GM19452 (cell line): ENCODE results near the gene RNF41.

Source experiments
- ATAC-seq: cut with Tn5 transposase; IDR thresholded peaks from one replicate; pipeline ENCODE4 v1.9.1; 2021; ENCODE audit not compliant: unreplicated experiment

The RNF41 gene

GRCh38 chr12:56244494-56244893, 22.8 kb upstream of the RNF41 start:
- ATAC-seq, result no peak

- ATAC-seq, result no peak
Observed at GRCh38 chr12:56243731-56244181, 22.0 kb upstream of the RNF41 start.

- ATAC-seq, result no peak
Observed at GRCh38 chr12:56242986-56243385, 21.3 kb upstream of the RNF41 start.

- ATAC-seq, result no peak
Observed at GRCh38 chr12:56241424-56242303, 19.9 kb upstream of the RNF41 start.

- ATAC-seq, result no peak
Observed at GRCh38 chr12:56237552-56237951, 15.8 kb upstream of the RNF41 start.

- no peak for ATAC-seq
Observed at GRCh38 chr12:56236985-56237384, 15.3 kb upstream of the RNF41 start.

GRCh38 chr12:56236091-56236490, 14.4 kb upstream of the RNF41 start:
- ATAC-seq, result no peak

- no peak for ATAC-seq
Observed at GRCh38 chr12:56234746-56235436, 13.2 kb upstream of the RNF41 start.

GRCh38 chr12:56231184-56231582, 9.5 kb upstream of the RNF41 start:
- ATAC-seq, result no peak

- ATAC-seq, result no peak
Observed at GRCh38 chr12:56230432-56231183, 8.9 kb upstream of the RNF41 start.

GRCh38 chr12:56229916-56230431, 8.3 kb upstream of the RNF41 start, which contains the start of gene SLC39A5:
Gene SLC39A5 (plus strand): TSS chr12:56230051. CDS start chr12:56231275, 1,224 bp downstream.
- no peak for ATAC-seq

- ATAC-seq, result no peak
Observed at GRCh38 chr12:56229082-56229481, 7.4 kb upstream of the RNF41 start.

- ATAC-seq, result no peak
Observed at GRCh38 chr12:56224954-56225353, 3.2 kb upstream of the RNF41 start.

- ATAC-seq, result peak; percentile 76
Observed at GRCh38 chr12:56224102-56224701, 2.5 kb upstream of the RNF41 start, which contains the start of gene NABP2. Gene NABP2 (plus strand): TSS chr12:56224342. CDS start chr12:56224857, 515 bp downstream.

GRCh38 chr12:56223571-56224101, 1.9 kb upstream of the RNF41 start:
- no peak for ATAC-seq

GRCh38 chr12:56222531-56222895, 791 bp upstream of the RNF41 start:
- no peak for ATAC-seq

- ATAC-seq, result peak; percentile 26
Observed at GRCh38 chr12:56221232-56221756, 428 bp downstream of the RNF41 start.

GRCh38 chr12:56220611-56221231, 1.0 kb downstream of the RNF41 start:
- no peak for ATAC-seq

- ATAC-seq, result no peak
Observed at GRCh38 chr12:56219840-56220239, 1.9 kb downstream of the RNF41 start.

- no peak for ATAC-seq
Observed at GRCh38 chr12:56216461-56216860, 5.3 kb downstream of the RNF41 start.
